M059J (cell line): ENCODE measurements around the gene ATP6V0B. TPM values are rescaled to one million over a fixed set of nuclear protein-coding genes. Genes with fewer than 3 reads are reported as not detected.

Experiments used
- DNase-seq: peaks from one replicate; pipeline ENCODE4 v3.0.0-alpha.2; 2012; ENCODE audit warnings: low read depth
- total RNA-seq: library from RNA; depleted of rRNA; stranded (reverse); fragments of >200 nt; shearing (Covaris generic); gene quantifications from 2 replicates; pipeline ENCODE4 v1.2.3, GENCODE V29; 2014

The ATP6V0B gene
- total RNA-seq, 1 experiment from 2014 or later, result 249 TPM

- DNase-seq, result no peak
These were observed 10.1 kb downstream of the ATP6V0B start for GRCh38 chr1:43984855-43985254.

GRCh38 chr1:43985984-43986595 lies 11.3 kb downstream of the ATP6V0B start:
- no peak for DNase-seq

- DNase-seq, result no peak
These were observed 12.0 kb downstream of the ATP6V0B start for GRCh38 chr1:43986712-43987111.

GRCh38 chr1:43987159-43987902 lies 12.6 kb downstream of the ATP6V0B start:
- no peak for DNase-seq

- DNase-seq, result peak; percentile 36
These were observed 15.8 kb downstream of the ATP6V0B start for GRCh38 chr1:43990271-43991199.

- no peak for DNase-seq
These were observed 16.4 kb downstream of the ATP6V0B start for GRCh38 chr1:43991200-43991475.

- peak; percentile 92 for DNase-seq
These were observed 16.9 kb downstream of the ATP6V0B start, which contains the start of gene CCDC24 for GRCh38 chr1:43991476-43992231. CCDC24 (plus strand) TSS chr1:43991599; CDS start chr1:43991879, 280 bp downstream.

GRCh38 chr1:43992232-43992995 lies 17.7 kb downstream of the ATP6V0B start:
- no peak for DNase-seq

- no peak for DNase-seq
These were observed 18.6 kb downstream of the ATP6V0B start for GRCh38 chr1:43993206-43993914.

- DNase-seq, result no peak
These were observed 19.3 kb downstream of the ATP6V0B start for GRCh38 chr1:43994071-43994470.

GRCh38 chr1:43994794-43995790 lies 20.3 kb downstream of the ATP6V0B start:
- peak; percentile 34 for DNase-seq

- no peak for DNase-seq
These were observed 21.4 kb downstream of the ATP6V0B start for GRCh38 chr1:43995984-43996732.

GRCh38 chr1:43996733-43997115 lies 22.0 kb downstream of the ATP6V0B start:
- no peak for DNase-seq

GRCh38 chr1:43997295-43997999 lies 22.7 kb downstream of the ATP6V0B start:
- no peak for DNase-seq

- no peak for DNase-seq
These were observed 23.2 kb downstream of the ATP6V0B start for GRCh38 chr1:43998000-43998378.

GRCh38 chr1:43999455-43999854 lies 24.7 kb downstream of the ATP6V0B start:
- no peak for DNase-seq

- DNase-seq, result no peak
These were observed 25.4 kb downstream of the ATP6V0B start for GRCh38 chr1:44000122-44000665.
